ENCODE measurements around the gene SNX27. TPM values are rescaled to one million over a fixed set of nuclear protein-coding genes. Genes with fewer than 3 reads are reported as not detected.

SNX27 gene
- total RNA-seq, 3 donors from 2014 or later, result 25.5 to 59.0 (median 34.8) TPM

- Histone ChIP-seq H3K36me3 (ENCODE audit: low read depth) (no peaks in the 10 kb centered on the region), H3K9me3 (no peaks in the 10 kb centered on the region), H3K4me1 (ENCODE audit: low read depth) (peaks cover 22% of the 10 kb centered on the region), H3K4me3 (no peak overlapping the region)
- intact Hi-C loops (cut with DNase I, micrococcal nuclease), result no loop called here
- DNase-seq, result no peak
- TF ChIP-seq CTCF (IDR thresholded peaks at IDR 0.05), result no peak
- ATAC-seq, result no peak
These were observed 41.0 kb upstream of the SNX27 start for GRCh38 chr1:151570819-151571218.

GRCh38 chr1:151574575-151575529, 37.0 kb upstream of the SNX27 start:
- Histone ChIP-seq H3K9me3 (no peaks in the 10 kb centered on the region), H3K4me3 (no peak overlapping the region), H3K4me1 (ENCODE audit: low read depth) (peaks cover 7% of the 10 kb centered on the region), H3K36me3 (ENCODE audit: low read depth) (peaks cover 10% of the 10 kb centered on the region)
- ATAC-seq (peak; percentile 78), DNase-seq (no peak)
- intact Hi-C loops (cut with DNase I, micrococcal nuclease), result no loop called here
- TF ChIP-seq CTCF (IDR thresholded peaks at IDR 0.05), result no peak

- DNase-seq, result no peak
- Histone ChIP-seq H3K9me3 (no peaks in the 10 kb centered on the region), H3K4me3 (no peak overlapping the region), H3K36me3 (ENCODE audit: low read depth) (peaks cover 10% of the 10 kb centered on the region), H3K4me1 (ENCODE audit: low read depth) (no peaks in the 10 kb centered on the region)
- TF ChIP-seq CTCF (IDR thresholded peaks at IDR 0.05), result no peak
- ATAC-seq, result no peak
- intact Hi-C loops (cut with DNase I, micrococcal nuclease), result no loop called here
These were observed 34.7 kb upstream of the SNX27 start for GRCh38 chr1:151577173-151577572.

DNA sequence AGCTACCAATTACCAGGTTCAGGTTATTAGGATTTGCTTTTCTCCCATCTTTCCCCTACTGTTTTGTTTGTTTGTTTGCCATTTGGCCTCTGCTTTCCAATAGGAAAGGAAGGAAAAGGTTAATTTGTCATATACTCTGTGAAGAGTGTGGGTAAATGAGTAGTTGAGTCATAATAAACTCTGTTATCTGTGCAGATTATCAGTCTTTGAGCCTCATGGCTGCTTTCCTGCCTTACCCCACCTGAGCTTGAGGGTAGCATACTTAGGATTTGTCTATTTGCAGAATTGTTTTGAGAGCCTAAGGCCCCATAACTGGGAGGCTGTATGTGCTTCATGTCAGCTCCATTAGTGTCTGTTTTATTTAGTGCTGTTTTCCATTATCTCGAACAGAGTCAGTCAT, 32.9 kb upstream of the SNX27 start:
- Histone ChIP-seq H3K4me1 (ENCODE audit: low read depth) (no peaks in the 10 kb centered on the region), H3K9me3 (no peaks in the 10 kb centered on the region), H3K4me3 (no peak overlapping the region), H3K36me3 (ENCODE audit: low read depth) (peaks cover 10% of the 10 kb centered on the region)
- TF ChIP-seq CTCF (IDR thresholded peaks at IDR 0.05), result no peak
- intact Hi-C loops (cut with DNase I, micrococcal nuclease), result no loop called here
- DNase-seq, result no peak
- ATAC-seq, result no peak

- no peak for DNase-seq
- intact Hi-C loops (cut with DNase I, micrococcal nuclease), result no loop called here
- no peak for TF ChIP-seq CTCF (IDR thresholded peaks at IDR 0.05)
- Histone ChIP-seq H3K4me3 (no peak overlapping the region), H3K36me3 (ENCODE audit: low read depth) (peaks cover 10% of the 10 kb centered on the region), H3K9me3 (no peaks in the 10 kb centered on the region), H3K4me1 (ENCODE audit: low read depth) (no peaks in the 10 kb centered on the region)
- ATAC-seq, result no peak
These were observed 32.2 kb upstream of the SNX27 start for GRCh38 chr1:151579436-151580225.
